A549 treated with AZD9567 at 1 μM for 4 hours (cell line): Measurements from ENCODE around the gene MYB. TPM values are rescaled to one million over a fixed set of nuclear protein-coding genes. Genes with fewer than 3 reads are reported as not detected.

Experiments
- total RNA-seq: library from RNA; stranded (reverse); fragments of 200-300 nt; extraction: Qiagen RNA extraction; gene quantifications from 5 replicates; pipeline ENCODE4 v1.2.3, GENCODE V29; 2022; ENCODE audit not compliant: insufficient read depth

The MYB gene
- total RNA-seq: 0.66 to 0.82 TPM (median 0.77 TPM) in 5 replicates

GRCh38 chr6:135180542-135181332 lies at the start of gene MYB:
TSS of gene MYB (plus strand) at chr6:135181308. CDS start at chr6:135181514, 206 bp downstream.

Other genes with a start within 250 kb of the MYB start
- 0.18 to 0.24 TPM (median 0.20 TPM) in 4 of 5 replicates, not detected in the other for gene ALDH8A1, start 231.2 kb upstream of the MYB start, total RNA-seq
- 28.7 to 43.8 TPM (median 30.7 TPM) in 5 replicates for gene HBS1L, start 126.5 kb upstream of the MYB start, total RNA-seq